HepG2 (cell line): Measurements from ENCODE around the gene CCDC57. TPM values are rescaled to one million over a fixed set of nuclear protein-coding genes. Genes with fewer than 3 reads are reported as not detected.
A peak's percentile ranks its signal among the peaks of the same experiment; 100 is the strongest.

ENCODE experiments used
- AKAP8 ChIP-seq: sonication (generic); formaldehyde crosslinking; IDR thresholded peaks from 2 replicates; pipeline ENCODE4 v1.5.1; 2020; ENCODE audit warnings: mild to moderate bottlenecking, missing genetic modification reagents
- CBX5 ChIP-seq: sonication (generic); formaldehyde crosslinking; IDR thresholded peaks from 2 replicates; pipeline ENCODE4 v1.4.0; 2020; ENCODE audit warnings: missing genetic modification reagents, borderline replicate concordance
- CSRNP2 ChIP-seq: sonication (generic); formaldehyde crosslinking; conservative IDR thresholded peaks from 2 replicates; pipeline ENCODE4 v1.8.0; 2022; ENCODE audit warnings: low read depth, missing genetic modification reagents
- E2F1 ChIP-seq: sonication (generic); formaldehyde crosslinking; IDR thresholded peaks from 2 replicates; pipeline ENCODE4 v1.5.0; 2020; ENCODE audit warnings: missing genetic modification reagents
- GMEB1 ChIP-seq: sonication (generic); formaldehyde crosslinking; IDR thresholded peaks from 2 replicates; pipeline ENCODE4 v1.5.1; 2020; ENCODE audit warnings: missing genetic modification reagents, mild to moderate bottlenecking, borderline replicate concordance
- HDAC2 ChIP-seq: sonication (generic); formaldehyde crosslinking; IDR thresholded peaks from 2 replicates; pipeline ENCODE4 v1.4.0; 2020; ENCODE audit warnings: missing genetic modification reagents
- HNF4A ChIP-seq: sonication (generic); formaldehyde crosslinking; IDR thresholded peaks from 2 replicates; pipeline ENCODE4 v1.4.0; 2020; ENCODE audit warnings: missing genetic modification reagents
- JDP2 ChIP-seq: sonication (generic); formaldehyde crosslinking; IDR thresholded peaks from 2 replicates; pipeline ENCODE4 v1.8.1; 2022; ENCODE audit warnings: missing genetic modification reagents, borderline replicate concordance
- KDM2A ChIP-seq: sonication (generic); formaldehyde crosslinking; IDR thresholded peaks from 2 replicates; pipeline ENCODE4 v1.4.0; 2020; ENCODE audit warnings: low read depth, missing genetic modification reagents, borderline replicate concordance
- NR3C1 ChIP-seq: sonication (generic); formaldehyde crosslinking; IDR thresholded peaks from 2 replicates; pipeline ENCODE4 v1.4.0; 2020; ENCODE audit warnings: missing genetic modification reagents
- POLR2G ChIP-seq: fragments of 200-400 bp; formaldehyde crosslinking; IDR thresholded peaks from 2 replicates; pipeline ENCODE4 v1.6.1; 2018; ENCODE audit warnings: mild to moderate bottlenecking, low read depth, low read length, moderate library complexity
- REPIN1 ChIP-seq: sonication (generic); formaldehyde crosslinking; IDR thresholded peaks from 2 replicates; pipeline ENCODE4 v1.8.0; 2022; ENCODE audit warnings: missing genetic modification reagents, low read depth, mild to moderate bottlenecking, borderline replicate concordance
- SP2 ChIP-seq: sonication (generic); formaldehyde crosslinking; IDR thresholded peaks from 2 replicates; pipeline ENCODE4 v1.5.1; 2020; ENCODE audit warnings: mild to moderate bottlenecking, missing genetic modification reagents
- ZFP91 ChIP-seq: sonication (generic); formaldehyde crosslinking; IDR thresholded peaks from 2 replicates; pipeline ENCODE4 v1.9.0; 2022; ENCODE audit warnings: missing genetic modification reagents, mild to moderate bottlenecking, borderline replicate concordance
- ZFX ChIP-seq: sonication (generic); formaldehyde crosslinking; IDR thresholded peaks from 2 replicates; pipeline ENCODE4 v1.4.0; 2020; ENCODE audit warnings: mild to moderate bottlenecking, low read depth, missing genetic modification reagents, moderate library complexity
- ZNF263 ChIP-seq: sonication (generic); formaldehyde crosslinking; IDR thresholded peaks from 2 replicates; pipeline ENCODE4 v1.4.0; 2020; ENCODE audit warnings: missing genetic modification reagents
- ZNF274 ChIP-seq: sonication (generic); formaldehyde crosslinking; IDR thresholded peaks from 2 replicates; pipeline ENCODE4 v1.5.1; 2020; ENCODE audit warnings: mild to moderate bottlenecking, missing genetic modification reagents
- ZNF597 ChIP-seq: sonication (generic); formaldehyde crosslinking; IDR thresholded peaks from 2 replicates; pipeline ENCODE4 v1.5.0; 2020; ENCODE audit warnings: missing genetic modification reagents
- ZNF605 ChIP-seq: sonication (generic); formaldehyde crosslinking; IDR thresholded peaks from 2 replicates; pipeline ENCODE4 v1.8.0; 2022; ENCODE audit warnings: mild to moderate bottlenecking, missing genetic modification reagents
- ZNF7 ChIP-seq: IDR thresholded peaks from 2 replicates; pipeline ENCODE4 v1.6.1; 2016; ENCODE audit warnings: missing biosample characterization, missing genetic modification reagents
- ZSCAN30 ChIP-seq: sonication (generic); formaldehyde crosslinking; IDR thresholded peaks from 2 replicates; pipeline ENCODE4 v1.5.0; 2020; ENCODE audit warnings: mild to moderate bottlenecking, missing genetic modification reagents
- ZSCAN31 ChIP-seq: sonication (generic); formaldehyde crosslinking; IDR thresholded peaks from 2 replicates; pipeline ENCODE4 v1.5.0; 2020; ENCODE audit warnings: low read depth, mild to moderate bottlenecking, missing genetic modification reagents
- polyA plus RNA-seq, 8 experiments: library from polyadenylated mRNA; depleted of rRNA in 3 of 8; stranded (reverse) in 7 of 8; unstranded in 1 of 8; fragments of >200 nt; fragmentation: Illumina TruSeq in 4 of 8; extraction: Trizol in 4 of 8; gene quantifications; 2 replicates each; pipeline versions ENCODE4 v1.2.1 to v1.2.3, GENCODE V29; 2011 to 2016; ENCODE audit warnings: low read depth in 4 of 8, missing spikeins in 1 of 8, mixed read lengths in 1 of 8; ENCODE audit not compliant: insufficient read depth in 1 of 8
- total RNA-seq, 5 experiments: library from RNA; depleted of rRNA; stranded (reverse); fragments of >200 nt; fragmentation: Illumina TruSeq; extraction: Trizol; gene quantifications; 2 replicates each; pipeline ENCODE4 v1.2.3, GENCODE V29; 2016; ENCODE audit warnings: low read depth in 1 of 5

The CCDC57 gene
- total and polyA plus RNA-seq, 2 of the 13 experiments (the other 11 are each of a cell fraction or from before 2014, with no cell fraction given): 59.3 to 59.9 TPM

- peak; percentile 85 for TF ChIP-seq GMEB1
- peak; percentile 64; the same call in 1 of the 2 replicates for TF ChIP-seq REPIN1 (CRISPR knock-in tag)
- no peak; the same call in 1 of the 2 replicates for TF ChIP-seq ZNF274 (CRISPR knock-in tag)
- TF ChIP-seq HNF4A (CRISPR knock-in tag): no peak
- no peak for TF ChIP-seq NR3C1 (CRISPR knock-in tag)
- no peak for TF ChIP-seq ZNF597 (CRISPR knock-in tag)
- no peak for TF ChIP-seq ZSCAN30
- no peak for TF ChIP-seq JDP2 (CRISPR knock-in tag)
- TF ChIP-seq HDAC2 (CRISPR knock-in tag): peak; percentile 47; the same call in 1 of the 2 replicates
- peak; percentile 75 for TF ChIP-seq ZFP91 (CRISPR knock-in tag)
- TF ChIP-seq ZNF263 (CRISPR knock-in tag): peak; percentile 56; the same call in 1 of the 2 replicates
- no peak for TF ChIP-seq CSRNP2
- peak; percentile 84 for TF ChIP-seq ZSCAN31 (CRISPR knock-in tag)
- TF ChIP-seq POLR2G: peak; percentile 73
- TF ChIP-seq ZNF7 (CRISPR knock-in tag): no peak
- peak; percentile 89 for TF ChIP-seq AKAP8 (CRISPR knock-in tag)
- TF ChIP-seq ZNF605 (CRISPR knock-in tag): no peak
- peak; percentile 82 for TF ChIP-seq KDM2A
- TF ChIP-seq ZFX (CRISPR knock-in tag): peak; percentile 91
- no peak for TF ChIP-seq CBX5 (CRISPR knock-in tag)
- TF ChIP-seq E2F1: no peak
- no peak; the same call in 1 of the 2 replicates for TF ChIP-seq SP2 (CRISPR knock-in tag)
Measured at GRCh38 chr17:82212331-82213250, at the start of gene CCDC57 (continued).
